HG03159 (cell line): ENCODE measurements around the gene PEAR1.

ENCODE experiments used
- ATAC-seq: cut with Tn5 transposase; IDR thresholded peaks from one replicate; pipeline ENCODE4 v1.9.1; 2021; ENCODE audit warnings: mild to moderate bottlenecking, moderate library complexity; ENCODE audit not compliant: unreplicated experiment

PEAR1 gene

GRCh38 chr1:156935505-156936128 lies 42.1 kb downstream of the PEAR1 start:
- no peak for ATAC-seq

- no peak for ATAC-seq
These were observed 42.7 kb downstream of the PEAR1 start for GRCh38 chr1:156936191-156936590.

- ATAC-seq = no peak
These were observed 43.3 kb downstream of the PEAR1 start for GRCh38 chr1:156936721-156937220.

- ATAC-seq = no peak
These were observed 44.4 kb downstream of the PEAR1 start for GRCh38 chr1:156937883-156938282.

- no peak for ATAC-seq
These were observed 45.3 kb downstream of the PEAR1 start for GRCh38 chr1:156938813-156939212.

- ATAC-seq = no peak
These were observed 46.3 kb downstream of the PEAR1 start for GRCh38 chr1:156939786-156940334.

- ATAC-seq = no peak
These were observed 48.2 kb downstream of the PEAR1 start for GRCh38 chr1:156941675-156942074.

- no peak for ATAC-seq
These were observed 48.7 kb downstream of the PEAR1 start for GRCh38 chr1:156942176-156942575.

GRCh38 chr1:156942576-156942975 lies 49.1 kb downstream of the PEAR1 start:
- no peak for ATAC-seq

GRCh38 chr1:156943756-156944155 lies 50.2 kb downstream of the PEAR1 start:
- no peak for ATAC-seq

GRCh38 chr1:156944268-156944667 lies 50.8 kb downstream of the PEAR1 start:
- ATAC-seq = no peak

- no peak for ATAC-seq
These were observed 51.3 kb downstream of the PEAR1 start for GRCh38 chr1:156944848-156945247.

- ATAC-seq = no peak
These were observed 52.6 kb downstream of the PEAR1 start for GRCh38 chr1:156945881-156946661.

GRCh38 chr1:156947127-156947526 lies 53.6 kb downstream of the PEAR1 start:
- ATAC-seq = no peak

- ATAC-seq = no peak
These were observed 54.5 kb downstream of the PEAR1 start for GRCh38 chr1:156947818-156948525.

- ATAC-seq = no peak
These were observed 55.2 kb downstream of the PEAR1 start for GRCh38 chr1:156948708-156949107.

GRCh38 chr1:156949127-156949526 lies 55.6 kb downstream of the PEAR1 start:
- ATAC-seq = no peak

GRCh38 chr1:156951371-156951770 lies 57.9 kb downstream of the PEAR1 start:
- ATAC-seq = no peak

GRCh38 chr1:156953571-156953970 lies 60.1 kb downstream of the PEAR1 start:
- ATAC-seq = no peak

- no peak for ATAC-seq
These were observed 62.8 kb downstream of the PEAR1 start for GRCh38 chr1:156956333-156956732.

- ATAC-seq = no peak
These were observed 64.1 kb downstream of the PEAR1 start for GRCh38 chr1:156957634-156958033.
